Effector CD4-positive, alpha-beta T cell (primary cell): ENCODE measurements around the gene FSTL4.

Experiments
- DNase-seq: peaks from one replicate; pipeline ENCODE4 v3.0.0-alpha.2; 2020

The FSTL4 gene

GRCh38 chr5:133610489-133611356 is 1.6 kb downstream of the FSTL4 start:
- DNase-seq, result no peak

DNA sequence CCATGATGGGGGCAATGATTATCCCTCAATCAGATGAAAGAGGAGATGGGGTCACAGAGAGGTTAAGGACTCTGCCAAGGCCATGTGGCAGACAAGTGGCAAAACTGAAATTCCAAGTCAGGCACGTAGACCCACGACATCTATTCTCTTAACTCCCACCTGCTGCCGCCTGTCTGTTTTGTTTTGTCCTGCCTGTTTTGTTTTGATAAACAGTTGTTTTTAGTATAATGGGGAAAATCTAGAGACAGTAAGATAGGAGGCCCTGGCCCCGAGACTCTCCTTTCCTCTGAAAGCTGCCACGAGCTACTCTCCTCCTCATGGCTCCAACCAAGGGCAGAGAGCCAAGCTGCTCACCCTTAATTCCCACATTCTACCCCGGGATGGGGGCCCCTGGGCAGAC is 4.9 kb downstream of the FSTL4 start:
- DNase-seq, result no peak

- DNase-seq, result no peak
Measured at GRCh38 chr5:133606835-133607234, 5.5 kb downstream of the FSTL4 start.

DNA sequence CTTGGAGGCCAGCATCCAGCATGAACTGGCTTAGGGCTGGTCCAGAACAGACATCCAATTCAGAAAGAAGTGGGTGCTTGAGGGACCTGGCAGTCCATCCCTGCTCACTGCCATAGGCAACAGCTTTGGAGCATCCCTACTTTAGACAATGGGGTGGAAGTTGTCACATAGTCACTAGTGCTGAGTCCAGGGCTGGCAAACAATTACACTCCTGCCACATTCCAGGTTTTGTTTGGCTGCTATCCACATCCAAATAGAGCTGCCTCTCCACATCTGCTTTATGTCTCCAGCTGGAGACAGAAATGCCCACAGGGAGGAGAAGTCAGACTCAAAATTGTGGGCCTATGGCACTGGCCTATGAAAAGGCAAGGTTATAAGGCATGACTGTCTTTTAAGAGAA is 7.0 kb downstream of the FSTL4 start:
- DNase-seq, result no peak

DNA sequence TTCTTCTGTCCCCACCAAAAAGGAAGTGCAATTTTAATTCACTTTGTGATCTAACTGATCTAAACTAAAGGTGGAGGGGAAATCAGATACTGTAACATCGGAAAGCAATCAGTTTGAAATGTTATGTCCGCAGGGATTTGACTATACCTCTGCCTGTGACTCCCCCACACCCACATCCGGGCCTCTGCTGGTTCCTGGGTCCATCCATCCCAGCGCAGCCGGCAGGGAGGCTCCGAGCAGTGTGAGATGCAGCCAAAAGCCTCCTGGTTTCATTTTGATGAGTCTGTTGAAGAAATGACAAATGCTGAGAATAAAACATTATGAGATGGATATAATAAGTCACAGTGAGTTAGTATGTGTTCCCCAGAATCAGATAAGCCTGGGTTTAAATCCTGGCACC is 8.6 kb downstream of the FSTL4 start:
- no peak for DNase-seq

DNA sequence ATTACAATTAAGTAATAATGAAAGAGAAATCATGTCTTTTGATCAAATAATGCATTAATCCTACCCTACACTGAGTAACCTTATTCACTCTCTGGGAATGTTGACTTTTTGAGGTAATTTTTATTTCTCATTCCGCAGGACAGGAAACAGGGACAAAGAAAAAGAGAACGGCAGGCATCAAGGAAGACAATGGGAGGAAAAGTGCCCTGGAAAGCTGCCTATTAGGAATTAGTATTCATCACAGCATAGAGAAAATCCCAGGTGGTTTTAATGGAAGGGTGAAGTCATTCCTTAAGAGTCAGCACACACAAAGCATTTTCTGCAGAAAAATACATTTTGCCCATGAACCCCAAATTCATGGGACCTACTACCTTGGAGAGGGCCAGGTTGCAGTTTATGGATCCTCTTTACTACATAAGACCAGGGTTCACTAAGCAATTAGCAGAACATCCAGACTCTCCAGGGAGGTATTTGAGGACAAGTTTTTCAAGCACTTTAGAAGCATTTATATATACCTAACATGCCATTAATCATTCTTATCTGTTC is 9.4 kb downstream of the FSTL4 start:
- no peak for DNase-seq

DNA sequence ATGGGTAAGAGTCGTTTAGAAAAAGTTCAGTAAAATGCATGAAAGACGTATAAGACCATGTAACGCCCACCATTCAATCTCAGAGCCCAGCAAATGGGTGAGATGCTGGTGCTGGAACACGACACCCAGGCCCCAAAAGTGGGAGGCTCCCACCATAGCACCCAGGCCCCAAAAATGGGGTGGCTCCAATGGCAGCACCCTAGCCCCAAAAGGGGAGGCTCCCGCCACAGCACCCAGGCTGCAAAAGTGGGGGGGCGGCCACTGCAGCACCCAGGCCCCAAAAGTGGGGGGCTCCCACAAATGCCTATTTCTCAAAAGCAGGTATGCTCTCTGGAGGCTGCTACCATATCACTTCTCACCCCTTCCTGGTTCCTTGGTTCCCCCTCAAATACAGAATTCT is 12.7 kb downstream of the FSTL4 start:
- no peak for DNase-seq

GRCh38 chr5:133599044-133599443 is 13.3 kb downstream of the FSTL4 start:
- DNase-seq, result no peak

GRCh38 chr5:133596049-133596448 is 16.3 kb downstream of the FSTL4 start:
- no peak for DNase-seq

DNA sequence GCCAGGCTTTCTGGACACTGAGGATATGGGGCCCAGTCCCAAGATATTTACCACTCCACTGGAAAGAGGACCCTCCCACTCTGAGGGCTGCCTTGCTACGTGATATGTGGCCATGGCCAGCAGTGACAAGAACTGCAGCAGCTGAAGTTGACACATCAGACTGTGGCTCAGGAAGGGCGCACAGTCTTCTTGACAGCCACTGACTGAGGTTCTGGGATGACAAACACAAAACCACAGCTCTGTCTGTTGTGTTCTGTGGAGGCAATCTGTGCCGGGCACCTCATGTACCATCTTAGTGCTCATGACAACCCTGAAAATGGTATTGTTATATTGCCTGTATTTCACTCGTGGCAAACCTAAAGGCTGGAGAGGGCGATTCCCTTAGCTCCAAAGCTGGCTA is 16.9 kb downstream of the FSTL4 start:
- DNase-seq, result no peak

GRCh38 chr5:133589286-133589685 is 23.1 kb downstream of the FSTL4 start:
- DNase-seq, result no peak

DNA sequence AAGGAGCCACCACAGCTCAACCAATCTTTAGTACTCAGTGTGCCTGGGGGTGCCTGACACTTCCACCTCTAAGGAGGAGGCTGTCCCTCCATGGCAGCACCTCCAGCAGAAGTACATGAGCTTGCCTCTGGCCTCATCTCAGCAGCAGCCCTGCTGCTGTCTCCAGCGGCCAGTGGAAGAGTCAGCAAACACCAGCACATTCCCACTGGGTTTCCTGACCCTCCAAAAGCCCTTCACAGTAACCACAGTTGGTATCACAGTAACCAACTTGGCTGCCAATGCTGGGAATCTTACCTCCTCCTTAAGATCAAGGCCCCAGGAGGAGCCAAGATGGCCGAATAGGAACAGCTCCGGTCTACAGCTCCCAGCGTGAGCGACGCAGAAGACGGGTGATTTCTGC is 29.4 kb downstream of the FSTL4 start:
- DNase-seq, result no peak

GRCh38 chr5:133581918-133582317 is 30.4 kb downstream of the FSTL4 start:
- no peak for DNase-seq

DNA sequence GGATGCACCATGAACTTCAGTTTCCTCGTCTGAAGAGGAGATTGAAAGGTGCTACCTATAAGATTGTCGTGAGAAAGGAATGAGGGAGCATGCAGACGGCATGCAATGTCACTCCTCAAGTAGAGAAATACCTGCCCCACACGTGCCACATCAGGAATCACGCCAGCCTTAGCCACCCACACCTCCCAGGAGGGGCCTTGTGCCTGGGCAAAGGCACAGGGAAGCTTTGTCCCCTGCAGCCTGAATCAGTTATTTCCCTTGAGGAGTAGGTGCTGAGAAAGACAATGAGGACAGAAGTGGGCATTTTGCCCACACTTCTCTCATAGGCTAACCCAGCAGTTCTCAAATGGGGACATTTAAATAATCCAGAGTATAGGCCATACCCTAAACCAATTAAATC is 31.0 kb downstream of the FSTL4 start:
- DNase-seq, result no peak

DNA sequence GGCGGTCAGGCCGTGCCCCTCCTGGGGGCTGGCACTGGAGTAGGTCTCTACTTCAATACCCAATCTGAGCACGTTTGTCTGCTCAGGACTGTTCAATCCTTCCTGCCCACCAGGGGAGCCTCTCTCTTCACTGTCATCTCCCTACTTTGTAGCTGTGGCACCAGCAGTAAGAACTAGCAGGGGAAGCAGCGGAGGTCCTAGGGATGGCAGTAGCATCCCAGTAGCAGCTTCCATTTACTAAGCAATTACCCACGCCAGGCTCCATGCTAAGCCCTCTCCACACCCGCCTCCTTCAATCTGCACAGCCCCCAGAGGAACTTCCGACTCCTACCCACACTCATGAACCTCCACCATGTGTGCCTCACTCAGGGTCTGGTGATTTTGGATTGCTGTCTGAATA is 31.7 kb downstream of the FSTL4 start:
- no peak for DNase-seq

DNA sequence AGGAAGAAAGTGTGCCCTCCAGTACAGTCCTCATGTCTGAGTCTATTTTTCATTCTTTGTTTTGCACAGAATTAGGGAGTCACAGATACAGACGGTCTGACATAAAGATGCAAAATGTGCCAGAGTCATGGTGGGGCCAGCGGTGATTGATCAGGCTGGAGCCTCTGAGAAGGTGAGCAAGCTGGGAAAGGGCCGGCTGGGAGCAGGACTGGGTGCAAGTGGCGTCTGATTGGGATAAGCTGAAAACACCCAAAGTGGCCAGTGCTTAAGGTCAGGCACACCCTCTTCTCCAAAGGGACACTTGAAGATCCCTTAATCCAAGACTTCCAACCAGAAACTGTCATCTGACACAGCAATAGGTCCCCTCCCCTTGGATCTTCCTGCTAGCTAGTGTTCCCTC is 32.6 kb downstream of the FSTL4 start:
- DNase-seq, result no peak

GRCh38 chr5:133569347-133569746 is 43.0 kb downstream of the FSTL4 start:
- DNase-seq, result no peak

DNA sequence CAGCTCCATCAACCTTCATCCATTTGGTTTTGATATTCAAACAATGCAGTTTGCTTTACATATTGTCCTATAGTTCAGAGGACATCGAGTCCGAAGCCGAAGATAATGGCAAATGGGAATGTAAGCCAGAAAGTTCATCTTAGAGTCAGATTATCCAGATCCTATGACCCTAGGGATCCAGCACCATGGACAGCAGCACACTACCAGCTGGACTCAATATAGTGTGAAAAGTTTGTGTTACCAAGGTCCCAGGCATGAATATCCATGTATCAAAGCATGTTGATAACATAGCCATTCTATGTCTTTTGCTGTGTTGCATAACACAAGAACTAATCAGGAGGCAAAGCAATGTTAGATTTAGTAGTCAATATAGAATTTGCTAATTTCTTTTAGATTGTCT is 46.3 kb downstream of the FSTL4 start:
- DNase-seq, result no peak

DNA sequence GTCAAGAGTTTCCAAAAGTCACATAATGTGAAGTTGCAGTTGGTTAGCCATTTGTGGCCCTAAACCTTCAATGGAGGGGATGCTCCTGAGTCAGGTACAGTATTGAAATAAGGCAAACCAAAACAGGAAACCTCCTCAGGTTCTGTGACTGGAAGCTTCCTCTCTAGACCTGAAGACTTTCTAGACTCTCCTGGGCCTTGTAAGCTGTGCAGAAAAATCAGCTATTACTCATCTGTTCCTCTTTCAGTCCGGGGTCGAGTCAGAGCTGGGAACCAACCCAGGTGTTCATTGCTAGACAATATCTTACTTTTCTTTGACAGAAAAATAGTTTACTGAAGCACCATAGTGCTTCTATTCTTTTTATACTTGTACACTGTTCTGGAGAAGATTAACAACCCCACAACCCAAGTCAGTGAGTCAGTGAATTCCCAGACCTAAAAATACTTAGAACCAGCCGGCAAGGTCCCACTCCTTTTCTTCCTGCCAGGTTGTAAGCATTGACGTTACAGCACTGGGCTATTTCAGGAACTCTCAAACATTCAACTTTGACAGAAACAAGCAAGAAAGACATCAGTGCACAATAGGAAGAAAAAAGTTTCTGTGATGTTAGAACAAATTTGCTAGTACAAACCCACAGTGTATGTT is 47.3 kb downstream of the FSTL4 start:
- no peak for DNase-seq

- DNase-seq, result no peak
Measured at GRCh38 chr5:133562554-133562953, 49.8 kb downstream of the FSTL4 start.

- DNase-seq, result no peak
Measured at GRCh38 chr5:133559960-133560359, 52.4 kb downstream of the FSTL4 start.

DNA sequence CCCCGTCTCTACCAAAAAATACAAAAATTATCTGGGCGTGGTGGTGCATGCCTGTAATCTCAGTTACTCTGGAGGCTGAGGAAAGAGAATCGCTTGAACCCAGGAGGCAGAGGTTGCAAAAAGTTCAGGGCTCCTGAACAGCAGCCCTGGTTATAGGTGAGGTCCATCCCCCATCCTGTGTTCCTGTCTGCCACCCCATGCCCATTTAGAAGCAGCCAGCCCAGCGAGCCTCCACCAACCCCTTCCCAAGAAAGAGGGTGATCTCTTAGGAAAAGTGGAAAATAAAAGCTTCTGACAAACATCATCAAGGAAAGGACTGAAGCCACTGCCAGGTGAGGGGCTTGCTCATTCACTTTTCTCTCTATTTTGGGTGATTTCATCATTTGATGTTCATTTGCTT is 55.8 kb downstream of the FSTL4 start:
- no peak for DNase-seq

GRCh38 chr5:133554279-133554678 is 58.1 kb downstream of the FSTL4 start:
- DNase-seq, result no peak

DNA sequence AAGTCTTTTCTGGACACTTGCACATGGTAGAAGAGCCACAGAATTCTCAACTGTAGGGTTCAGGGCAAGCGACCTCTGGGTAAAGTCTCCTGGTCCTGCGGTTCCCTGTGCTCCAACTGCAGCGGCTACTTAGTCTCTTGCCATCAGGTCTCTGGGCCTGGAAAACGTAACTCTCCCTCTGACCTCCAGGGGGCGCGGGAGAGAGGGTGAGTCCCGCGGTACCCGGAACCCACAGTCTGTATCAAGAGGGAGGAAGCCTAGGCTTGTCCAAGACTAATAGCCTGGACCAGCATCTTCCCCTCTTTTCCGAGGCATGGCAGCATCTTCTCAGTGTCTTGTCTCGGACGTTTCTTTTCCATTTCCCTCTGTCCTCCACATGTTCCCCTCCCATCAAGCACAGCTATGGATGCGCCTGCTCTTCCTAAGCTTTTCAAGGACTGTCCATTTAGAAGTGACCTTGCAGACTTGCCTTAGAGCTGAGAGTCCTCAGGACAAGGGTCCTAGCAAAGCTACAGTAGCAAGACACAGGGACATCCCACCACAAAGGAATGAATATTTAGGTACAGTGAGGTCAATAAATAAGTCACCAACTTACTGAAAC is 59.3 kb downstream of the FSTL4 start:
- peak; percentile 12 for DNase-seq
